AG04450 (cell line): ENCODE data around the gene CCDC88C. TPM values are rescaled to one million over a fixed set of nuclear protein-coding genes. Genes with fewer than 3 reads are reported as not detected.

Source experiments
- CTCF ChIA-PET: fragments of 300-600, 350-600 bp; formaldehyde crosslinking; extraction: SDS; loops from one replicate; lab custom pipeline; 2022; ENCODE audit warnings: antibody characterized with exemption, inconsistent platforms; lab: Charles Lee
- POLR2A ChIA-PET: fragments of 350-600 bp; formaldehyde crosslinking; extraction: SDS; loops from one replicate; lab custom pipeline; 2021; ENCODE audit warnings: antibody characterized with exemption, inconsistent platforms; lab: Yijun Ruan, JAX
- DNase-seq: peaks from one replicate; pipeline ENCODE4 v3.0.0-alpha.2; 2011; ENCODE audit warnings: low read depth, low spot score
- H3K27ac ChIP-seq: one replicate; pipeline ENCODE4 v1.5.1; 2012; ENCODE audit warnings: low read depth, low read length, control low read depth
- H3K27me3 ChIP-seq: one replicate; pipeline ENCODE4 v1.6.0; 2012; ENCODE audit warnings: low read length; ENCODE audit not compliant: control insufficient read depth, insufficient read depth
- H3K4me3 ChIP-seq: 2 replicates; pipeline ENCODE4 v1.5.1; 2011; ENCODE audit warnings: mild to moderate bottlenecking, low read depth, low read length, control low read depth
- H3K9me3 ChIP-seq: 2 replicates; pipeline ENCODE4 v1.5.1; 2012; ENCODE audit warnings: low read length; ENCODE audit not compliant: control insufficient read depth, insufficient read depth
- CTCF ChIP-seq: IDR thresholded peaks from 2 replicates; pipeline ENCODE4 v1.5.1; 2011; ENCODE audit warnings: low read depth, low read length, control low read depth, inconsistent platforms
- polyA plus RNA-seq: library from polyadenylated mRNA; depleted of rRNA; stranded (reverse); fragments of >200 nt; gene quantifications from 2 replicates; pipeline ENCODE4 v1.2.3, GENCODE V29; 2011

The CCDC88C gene
- polyA plus RNA-seq, 1 experiment: 0.01 TPM

- Histone ChIP-seq H3K4me3 (no peak overlapping the region), H3K27me3 (peaks cover 4% of the 10 kb centered on the region), H3K27ac (no peak overlapping the region), H3K9me3 (no peaks in the 10 kb centered on the region)
- CTCF ChIA-PET: no interaction called here
- no peak for TF ChIP-seq CTCF
- POLR2A ChIA-PET: no interaction called here
- no peak for DNase-seq
Observed at GRCh38 chr14:91380610-91381371, 36.8 kb downstream of the CCDC88C start.

GRCh38 chr14:91380123-91380522, 37.5 kb downstream of the CCDC88C start:
- H3K27ac ChIP-seq: no peak overlapping the region
- ChIA-PET POLR2A (no interaction called here), CTCF (no interaction called here)

GRCh38 chr14:91379579-91379932, 38.1 kb downstream of the CCDC88C start:
- Histone ChIP-seq H3K27ac (no peak overlapping the region), H3K27me3 (peaks cover 4% of the 10 kb centered on the region), H3K4me3 (no peak overlapping the region), H3K9me3 (no peaks in the 10 kb centered on the region)
- no peak for TF ChIP-seq CTCF
- no peak for DNase-seq
- POLR2A ChIA-PET: no interaction called here
- CTCF ChIA-PET: no interaction called here

More at GRCh38 chr14:91380123-91380522, 37.5 kb downstream of the CCDC88C start:
- Histone ChIP-seq H3K9me3 (no peaks in the 10 kb centered on the region), H3K4me3 (no peak overlapping the region), H3K27me3 (peaks cover 4% of the 10 kb centered on the region)
- DNase-seq: no peak
- no peak for TF ChIP-seq CTCF

GRCh38 chr14:91378930-91379578, 38.6 kb downstream of the CCDC88C start:
- DNase-seq: no peak
- POLR2A ChIA-PET: no interaction called here
- no peak for TF ChIP-seq CTCF
- peaks cover 4% of the 10 kb centered on the region for H3K27me3 ChIP-seq
- H3K9me3 ChIP-seq: no peaks in the 10 kb centered on the region
- no peak overlapping the region for H3K27ac ChIP-seq
- H3K4me3 ChIP-seq: no peak overlapping the region
- CTCF ChIA-PET: no interaction called here
